Neural progenitor cell (in vitro differentiated cells): ENCODE measurements around the gene MED10.

Experiments used
- EZH2phosphoT487 ChIP-seq: fragments of 200-600 bp; sonication (generic); IDR thresholded peaks from 2 replicates; pipeline ENCODE4 v1.6.1; 2017; ENCODE audit warnings: antibody characterized with exemption
- TF ChIP-seq, protein P1 (sequence below): fragments of 200-600 bp; sonication (generic); IDR thresholded peaks from 2 replicates; pipeline ENCODE4 v1.5.1; 2017; ENCODE audit warnings: antibody characterized with exemption, mild to moderate bottlenecking

- TF ChIP-seq, protein P1, sequence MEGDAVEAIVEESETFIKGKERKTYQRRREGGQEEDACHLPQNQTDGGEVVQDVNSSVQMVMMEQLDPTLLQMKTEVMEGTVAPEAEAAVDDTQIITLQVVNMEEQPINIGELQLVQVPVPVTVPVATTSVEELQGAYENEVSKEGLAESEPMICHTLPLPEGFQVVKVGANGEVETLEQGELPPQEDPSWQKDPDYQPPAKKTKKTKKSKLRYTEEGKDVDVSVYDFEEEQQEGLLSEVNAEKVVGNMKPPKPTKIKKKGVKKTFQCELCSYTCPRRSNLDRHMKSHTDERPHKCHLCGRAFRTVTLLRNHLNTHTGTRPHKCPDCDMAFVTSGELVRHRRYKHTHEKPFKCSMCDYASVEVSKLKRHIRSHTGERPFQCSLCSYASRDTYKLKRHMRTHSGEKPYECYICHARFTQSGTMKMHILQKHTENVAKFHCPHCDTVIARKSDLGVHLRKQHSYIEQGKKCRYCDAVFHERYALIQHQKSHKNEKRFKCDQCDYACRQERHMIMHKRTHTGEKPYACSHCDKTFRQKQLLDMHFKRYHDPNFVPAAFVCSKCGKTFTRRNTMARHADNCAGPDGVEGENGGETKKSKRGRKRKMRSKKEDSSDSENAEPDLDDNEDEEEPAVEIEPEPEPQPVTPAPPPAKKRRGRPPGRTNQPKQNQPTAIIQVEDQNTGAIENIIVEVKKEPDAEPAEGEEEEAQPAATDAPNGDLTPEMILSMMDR, result no peak
- TF ChIP-seq EZH2phosphoT487, result no peak
Observed at GRCh38 chr5:6347673-6348072, 30.7 kb downstream of the MED10 start.
